Caki2 (cell line): Measurements from ENCODE around the gene CORO6. TPM values are rescaled to one million over a fixed set of nuclear protein-coding genes. Genes with fewer than 3 reads are reported as not detected.

ENCODE experiments used
- total RNA-seq: library from RNA; depleted of rRNA; stranded (reverse); fragments of >200 nt; shearing (Covaris generic); gene quantifications from 2 replicates; pipeline ENCODE4 v1.2.3, GENCODE V29; 2014; ENCODE audit warnings: low replicate concordance; rRNA removed

Gene CORO6
- total RNA-seq, 1 experiment from 2014 or later, result 0.95 TPM

Other genes with a start within 250 kb of the CORO6 start
- 13.6 and 14.2 TPM in 2 replicates for gene TAOK1, start 232.5 kb downstream of the CORO6 start, total RNA-seq
- 19.3 and 27.6 TPM in 2 replicates for gene ABHD15, start 55.9 kb downstream of the CORO6 start, total RNA-seq
- 113 and 134 TPM in 2 replicates for gene TP53I13, start 54.2 kb downstream of the CORO6 start, total RNA-seq
- gene GIT1, start 33.3 kb downstream of the CORO6 start, total RNA-seq, result 34.5 and 55.9 TPM in 2 replicates
- 15.8 and 17.3 TPM in 2 replicates for gene ANKRD13B, start 29.8 kb downstream of the CORO6 start, total RNA-seq